22Rv1 (cell line): Measurements from ENCODE around the gene DAAM1.

Experiments
- ZFX ChIP-seq: fragments of 450-650 bp; IDR thresholded peaks from 2 replicates; pipeline ENCODE4 v1.6.1; 2017; ENCODE audit warnings: antibody characterized with exemption, borderline replicate concordance
- TF ChIP-seq, protein P1 (sequence below): fragments of 450-650 bp; IDR thresholded peaks from 2 replicates; pipeline ENCODE4 v1.5.1; 2017; ENCODE audit warnings: mild to moderate bottlenecking

DNA sequence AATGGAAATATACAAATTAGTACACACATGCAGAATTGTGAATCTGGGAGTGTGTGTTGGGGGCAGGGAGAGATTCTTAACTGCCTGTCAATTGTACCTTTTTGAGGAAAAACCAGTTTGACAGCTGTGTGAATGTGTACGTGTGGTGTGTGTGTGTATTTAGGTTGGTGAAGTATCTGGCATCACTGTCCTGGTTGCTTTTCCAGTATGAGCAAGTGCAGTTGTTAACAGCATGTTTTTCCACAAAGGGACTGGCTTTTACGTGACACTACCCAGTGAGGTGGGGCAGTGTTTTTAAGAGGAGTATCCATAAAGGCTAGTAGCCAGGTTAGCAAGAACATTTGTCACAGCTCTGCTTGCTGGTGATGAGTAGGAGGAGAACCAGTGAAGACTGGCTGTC, 56.1 kb downstream of the DAAM1 start:
- TF ChIP-seq, protein P1, sequence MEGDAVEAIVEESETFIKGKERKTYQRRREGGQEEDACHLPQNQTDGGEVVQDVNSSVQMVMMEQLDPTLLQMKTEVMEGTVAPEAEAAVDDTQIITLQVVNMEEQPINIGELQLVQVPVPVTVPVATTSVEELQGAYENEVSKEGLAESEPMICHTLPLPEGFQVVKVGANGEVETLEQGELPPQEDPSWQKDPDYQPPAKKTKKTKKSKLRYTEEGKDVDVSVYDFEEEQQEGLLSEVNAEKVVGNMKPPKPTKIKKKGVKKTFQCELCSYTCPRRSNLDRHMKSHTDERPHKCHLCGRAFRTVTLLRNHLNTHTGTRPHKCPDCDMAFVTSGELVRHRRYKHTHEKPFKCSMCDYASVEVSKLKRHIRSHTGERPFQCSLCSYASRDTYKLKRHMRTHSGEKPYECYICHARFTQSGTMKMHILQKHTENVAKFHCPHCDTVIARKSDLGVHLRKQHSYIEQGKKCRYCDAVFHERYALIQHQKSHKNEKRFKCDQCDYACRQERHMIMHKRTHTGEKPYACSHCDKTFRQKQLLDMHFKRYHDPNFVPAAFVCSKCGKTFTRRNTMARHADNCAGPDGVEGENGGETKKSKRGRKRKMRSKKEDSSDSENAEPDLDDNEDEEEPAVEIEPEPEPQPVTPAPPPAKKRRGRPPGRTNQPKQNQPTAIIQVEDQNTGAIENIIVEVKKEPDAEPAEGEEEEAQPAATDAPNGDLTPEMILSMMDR = no peak
- TF ChIP-seq ZFX = no peak
